ENCODE data around the gene MTMR4. TPM values are rescaled to one million over a fixed set of nuclear protein-coding genes. Genes with fewer than 3 reads are reported as not detected.

Gene MTMR4
- polyA plus RNA-seq, 1 experiment, result 35.2 TPM

DNA sequence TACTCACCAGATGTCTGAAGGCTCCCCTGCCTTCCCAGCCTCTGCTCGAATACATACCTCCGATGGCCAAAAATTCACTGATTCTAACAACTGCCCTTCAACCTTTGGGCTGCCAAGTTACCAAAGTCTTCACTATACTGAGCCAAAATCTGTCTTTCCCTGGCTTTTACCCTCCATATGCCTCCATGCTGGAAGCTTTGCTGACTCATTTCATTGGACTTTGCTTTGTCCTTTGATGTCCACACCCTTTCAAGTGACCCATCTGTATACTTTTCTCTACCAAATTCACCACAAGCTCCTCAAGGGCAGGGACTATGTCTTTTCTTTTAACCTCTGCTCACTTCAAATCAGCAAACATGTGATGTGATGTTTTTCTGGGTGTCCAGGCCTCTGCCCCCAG, 21.0 kb upstream of the MTMR4 start:
- POLR2A ChIA-PET, result interaction anchor here (0.6 kb wide), 1 partner anchor 1701 kb away, joined by 3 read pairs; the partner anchor contains the start of gene DGKE

DNA sequence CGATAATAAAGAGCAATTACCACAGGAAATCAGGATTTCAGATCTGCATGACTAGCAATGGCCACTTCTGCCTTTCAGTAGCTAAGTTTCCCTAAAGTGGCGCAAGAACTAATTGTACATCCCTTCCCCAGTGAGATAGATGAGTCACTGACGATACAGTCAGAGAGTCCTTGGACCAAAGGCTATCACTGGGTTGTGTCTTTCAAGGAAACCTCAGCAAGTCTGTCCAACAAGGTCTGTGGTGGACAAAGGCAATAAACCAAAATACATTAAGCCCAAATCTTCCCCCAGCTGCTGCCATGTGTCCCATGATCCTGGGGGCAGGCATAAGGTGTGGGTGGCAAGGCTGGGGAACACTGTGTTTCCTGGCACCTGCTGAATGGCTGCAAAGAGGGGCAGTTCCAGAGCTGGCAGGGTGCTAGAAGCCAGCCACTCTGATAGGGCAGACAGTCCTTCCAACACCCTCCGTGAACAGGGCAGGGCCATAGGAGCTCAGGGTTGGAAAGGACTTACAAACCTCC, 20.5 kb upstream of the MTMR4 start:
- POLR2A ChIA-PET, result no interaction called here
- CTCF ChIA-PET, result interaction anchor here (1.0 to 1.6 kb wide), 2 partner anchors 16 to 470 kb away, joined by 3 to 8 read pairs; no protein-coding TSS in a partner anchor

More for the DNA sequence above, 21.0 kb upstream of the MTMR4 start:
- CTCF ChIA-PET, result interaction anchor here (1.6 kb wide), 1 partner anchor 469 kb away, joined by 8 read pairs; no protein-coding TSS in a partner anchor
- Histone ChIP-seq H3K36me3 (ENCODE audit: control insufficient read depth, insufficient read depth, low read length) (no peaks in the 10 kb centered on the region), H3K27me3 (ENCODE audit: control insufficient read depth, insufficient read depth, low read length) (peaks cover 8% of the 10 kb centered on the region; the same call in 1 of the 2 replicates), H3K4me3 (ENCODE audit: low read depth, low read length) (no peak overlapping the region)
- TF ChIP-seq, protein P1, sequence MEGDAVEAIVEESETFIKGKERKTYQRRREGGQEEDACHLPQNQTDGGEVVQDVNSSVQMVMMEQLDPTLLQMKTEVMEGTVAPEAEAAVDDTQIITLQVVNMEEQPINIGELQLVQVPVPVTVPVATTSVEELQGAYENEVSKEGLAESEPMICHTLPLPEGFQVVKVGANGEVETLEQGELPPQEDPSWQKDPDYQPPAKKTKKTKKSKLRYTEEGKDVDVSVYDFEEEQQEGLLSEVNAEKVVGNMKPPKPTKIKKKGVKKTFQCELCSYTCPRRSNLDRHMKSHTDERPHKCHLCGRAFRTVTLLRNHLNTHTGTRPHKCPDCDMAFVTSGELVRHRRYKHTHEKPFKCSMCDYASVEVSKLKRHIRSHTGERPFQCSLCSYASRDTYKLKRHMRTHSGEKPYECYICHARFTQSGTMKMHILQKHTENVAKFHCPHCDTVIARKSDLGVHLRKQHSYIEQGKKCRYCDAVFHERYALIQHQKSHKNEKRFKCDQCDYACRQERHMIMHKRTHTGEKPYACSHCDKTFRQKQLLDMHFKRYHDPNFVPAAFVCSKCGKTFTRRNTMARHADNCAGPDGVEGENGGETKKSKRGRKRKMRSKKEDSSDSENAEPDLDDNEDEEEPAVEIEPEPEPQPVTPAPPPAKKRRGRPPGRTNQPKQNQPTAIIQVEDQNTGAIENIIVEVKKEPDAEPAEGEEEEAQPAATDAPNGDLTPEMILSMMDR (IDR thresholded peaks at IDR 0.05; ENCODE audit: insufficient read depth, low read depth, low read length), result no peak
- DNase-seq (ENCODE audit: low read depth), result no peak

DNA sequence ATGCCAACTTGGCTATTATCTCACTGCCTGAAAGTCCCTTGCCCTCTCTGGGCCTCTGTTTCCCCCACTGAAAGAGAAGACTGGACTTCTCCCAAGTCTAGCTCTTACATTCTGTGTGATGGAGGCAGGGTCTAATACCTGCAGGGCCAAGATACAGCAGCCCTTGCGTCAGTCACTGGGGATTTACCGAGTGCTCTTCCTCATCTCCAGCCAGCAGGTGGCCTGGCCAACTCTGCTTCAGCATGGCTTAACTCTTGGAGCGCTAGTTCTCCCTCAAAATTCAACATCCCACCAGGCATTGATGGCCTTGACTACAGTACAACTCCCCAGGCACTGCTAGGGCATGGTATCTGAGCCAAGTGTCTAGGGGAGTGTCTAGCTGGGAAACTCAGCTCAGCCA, 19.9 kb upstream of the MTMR4 start:
- no peaks in the 10 kb centered on the region for H3K36me3 ChIP-seq (ENCODE audit: control insufficient read depth, insufficient read depth, low read length)
- POLR2A ChIA-PET, result no interaction called here
- peaks cover 8% of the 10 kb centered on the region; the same call in 1 of the 2 replicates for H3K27me3 ChIP-seq (ENCODE audit: control insufficient read depth, insufficient read depth, low read length)
- H3K4me3 ChIP-seq (ENCODE audit: low read depth, low read length), result no peak overlapping the region
- TF ChIP-seq, protein P1 (IDR thresholded peaks at IDR 0.05; ENCODE audit: insufficient read depth, low read depth, low read length), result no peak
- CTCF ChIA-PET, result interaction anchor here (1.0 to 1.6 kb wide), 3 partner anchors 16 to 470 kb away, joined by 3 to 8 read pairs (median 4); no protein-coding TSS in a partner anchor
- DNase-seq (ENCODE audit: low read depth), result no peak

More for the DNA sequence above, 20.5 kb upstream of the MTMR4 start:
- H3K4me3 ChIP-seq (ENCODE audit: low read depth, low read length), result no peak overlapping the region
- no peaks in the 10 kb centered on the region for H3K36me3 ChIP-seq (ENCODE audit: control insufficient read depth, insufficient read depth, low read length)
- TF ChIP-seq, protein P1 (IDR thresholded peaks at IDR 0.05; ENCODE audit: insufficient read depth, low read depth, low read length), result no peak
- peaks cover 8% of the 10 kb centered on the region; the same call in 1 of the 2 replicates for H3K27me3 ChIP-seq (ENCODE audit: control insufficient read depth, insufficient read depth, low read length)
- no peak for DNase-seq (ENCODE audit: low read depth)

DNA sequence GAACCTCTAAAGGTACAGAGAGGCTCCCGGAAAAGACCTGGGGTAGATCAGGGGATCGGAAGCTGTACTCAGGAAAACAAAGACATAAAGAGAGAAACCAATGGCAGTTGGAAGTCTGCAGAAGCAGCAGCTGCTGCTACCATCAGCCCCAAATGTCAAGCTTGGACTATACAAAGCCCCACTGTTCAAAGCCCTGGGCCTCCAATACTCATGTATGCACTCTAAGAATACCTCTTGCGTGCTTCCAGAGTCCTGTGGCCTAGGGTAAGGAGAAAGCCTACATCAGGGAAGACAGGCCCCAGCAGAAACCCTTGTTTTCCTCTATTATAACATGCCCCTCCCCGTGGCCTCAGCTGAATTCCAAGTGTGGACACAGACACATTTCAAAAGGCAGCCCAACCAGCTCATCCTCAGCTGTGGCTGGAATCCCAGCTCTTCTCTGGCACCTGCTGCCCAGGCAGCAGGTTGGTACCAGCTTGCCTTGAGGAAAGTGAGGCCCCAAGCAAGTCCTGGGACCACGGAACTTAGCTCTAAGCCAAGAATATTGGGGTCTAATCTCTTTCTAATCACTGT, 19.3 kb upstream of the MTMR4 start:
- Histone ChIP-seq H3K4me3 (ENCODE audit: low read depth, low read length) (no peak overlapping the region), H3K27me3 (ENCODE audit: control insufficient read depth, insufficient read depth, low read length) (peaks cover 6% of the 10 kb centered on the region; the same call in 1 of the 2 replicates), H3K36me3 (ENCODE audit: control insufficient read depth, insufficient read depth, low read length) (no peaks in the 10 kb centered on the region)
- TF ChIP-seq, protein P1 (IDR thresholded peaks at IDR 0.05; ENCODE audit: insufficient read depth, low read depth, low read length), result no peak
- no peak for DNase-seq (ENCODE audit: low read depth)
- CTCF ChIA-PET, result interaction anchor here (0.9 to 1.0 kb wide), 2 partner anchors 15 to 43 kb away, joined by 4 to 6 read pairs; no protein-coding TSS in a partner anchor
- POLR2A ChIA-PET, result no interaction called here

DNA sequence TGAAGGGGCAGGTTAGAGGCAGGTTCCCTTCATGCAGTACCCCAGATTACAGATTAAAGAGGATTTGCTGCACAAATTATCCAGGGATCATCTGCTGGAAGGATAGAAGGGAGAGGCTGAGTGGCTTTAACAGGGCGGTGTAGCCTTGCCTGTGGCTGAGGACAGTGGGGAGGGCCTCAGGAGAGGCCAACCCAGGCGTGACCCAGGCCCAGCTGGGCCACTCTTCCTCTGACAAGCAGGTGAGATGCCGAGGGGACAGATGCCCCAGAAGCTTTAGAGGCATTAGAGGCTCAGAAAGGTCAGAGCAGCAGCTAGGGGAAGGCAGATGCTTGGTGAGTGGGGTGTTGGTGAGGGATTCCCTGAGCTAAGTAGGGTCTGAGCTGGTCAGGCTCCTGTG, 18.1 kb upstream of the MTMR4 start:
- POLR2A ChIA-PET, result no interaction called here
- H3K4me3 ChIP-seq (ENCODE audit: low read depth, low read length), result no peak overlapping the region
- DNase-seq (ENCODE audit: low read depth), result no peak
- no peaks in the 10 kb centered on the region for H3K36me3 ChIP-seq (ENCODE audit: control insufficient read depth, insufficient read depth, low read length)
- peaks cover 3% of the 10 kb centered on the region; the same call in 1 of the 2 replicates for H3K27me3 ChIP-seq (ENCODE audit: control insufficient read depth, insufficient read depth, low read length)
- CTCF ChIA-PET, result interaction anchor here (1.0 to 1.5 kb wide), 3 partner anchors 12 to 13 kb away, joined by 3 read pairs; a partner anchor contains a TSS
- TF ChIP-seq, protein P1 (IDR thresholded peaks at IDR 0.05; ENCODE audit: insufficient read depth, low read depth, low read length), result no peak

Measured in BJ (cell line).